Adrenal gland (tissue), 12 donors: ENCODE results near the gene FAM50B. TPM values are rescaled to one million over a fixed set of nuclear protein-coding genes. Genes with fewer than 3 reads are reported as not detected.

ENCODE experiments used
- DNase-seq, 7 donors: peaks; one replicate each; pipeline ENCODE4 v3.0.0-alpha.2; 2019 to 2020
- H3K27ac ChIP-seq, 5 donors: fragments of 200-600 bp; sonication (generic) in 4 of 5; 1 replicate in 3 of 5; 2 replicates in 2 of 5; pipeline versions ENCODE4 v1.5.1 to v1.8.0; 2016 to 2020; ENCODE audit warnings: mild to moderate bottlenecking in 1 of 5
- H3K27me3 ChIP-seq: fragments of 200-600 bp; 2 replicates; pipeline ENCODE4 v1.8.0; 2021
- H3K36me3 ChIP-seq, 2 donors: fragments of 200-600 bp; replicated peaks in 1 of 2; 1 replicate in 1 of 2; 2 replicates in 1 of 2; pipeline versions ENCODE4 v1.5.1 to v1.8.0; 2018 to 2022
- H3K4me1 ChIP-seq, 2 donors: fragments of 200-600 bp; replicated peaks in 1 of 2; 1 replicate in 1 of 2; 2 replicates in 1 of 2; pipeline versions ENCODE4 v1.5.1 to v1.8.0; 2018 to 2021
- H3K4me3 ChIP-seq, 4 donors: fragments of 200-600 bp; sonication (generic) in 3 of 4; one replicate each; pipeline ENCODE4 v1.5.1; 2016 to 2018
- H3K9me3 ChIP-seq, 3 donors: fragments of 200-600 bp; sonication (generic) in 1 of 3; replicated peaks in 1 of 3; 1 replicate in 2 of 3; 2 replicates in 1 of 3; pipeline versions ENCODE4 v1.5.1 to v1.8.0; 2016 to 2021
- POLR2A ChIP-seq, 2 donors: fragments of 450-650 bp; IDR thresholded peaks; one replicate each; pipeline ENCODE4 v1.6.1; 2017; ENCODE audit warnings: antibody characterized with exemption in 2 of 2, mild to moderate bottlenecking in 2 of 2, moderate library complexity in 1 of 2
- WGBS, 4 donors: extraction: QIAGEN DNeasy Blood & Tissue Kit in 2 of 4; methylation state at CpG; one replicate each; pipeline versions ENCODE4 v1.1.5 to v1.1.7; 2013 to 2017; 5-methylcytosine and 5-hydroxymethylcytosine counted together
- intact Hi-C, 2 donors: fragments of 100-400 bp; cut with DNase I; formaldehyde crosslinking; loops; one replicate each; pipeline versions ENCODE4 v1.14.1 to v1.15.0; 2022 to 2023
- polyA plus RNA-seq, 3 donors: library from polyadenylated mRNA; stranded (reverse); fragments of 200-250 nt in 2 of 3; fragments of 350-450 nt in 1 of 3; fragmentation: Illumina TruSeq in 1 of 3; extraction: RNeasy Lipid Tissue Mini Kit (QIAGEN cat#74804) in 1 of 3; gene quantifications; one replicate each; pipeline ENCODE4 v1.2.3, GENCODE V29; 2013 to 2014
- total RNA-seq, 9 donors: library from RNA; depleted of rRNA in 4 of 9; stranded (reverse); fragments of >200 nt in 4 of 9; fragments of 120-200 nt in 1 of 9; fragmentation: NEBNext Ultra II Directional in 1 of 9; extraction: Animal tissue kit (Norgen Biotek cat#: 25700) in 1 of 9; gene quantifications; one replicate each; pipeline versions ENCODE4 v1.1.0 to v1.2.4, GENCODE V29; 2013 to 2023
- TF ChIP-seq, protein P1 (sequence below), 6 experiments: fragments of 450-650 bp in 4 of 6; fragments of 200-600 bp in 2 of 6; sonication (generic) in 1 of 6; IDR thresholded peaks; 1 replicate in 5 of 6; 2 replicates in 1 of 6; pipeline versions ENCODE4 v1.5.1 to v1.8.0; 2016 to 2021; ENCODE audit warnings: antibody characterized with exemption in 6 of 6, mild to moderate bottlenecking in 2 of 6, moderate library complexity in 1 of 6
- donor health status: healthy with polysubstance abuse.
- donor health status: Bipolar disorder and iron deficiency.
- donor health status: DM: yes; HTN: yes; CAD: no.
- donor health status: DM: no; HTN: no; CAD: no.
- donor health status: DM: no; HTN: no; CAD: no.
- donor health status: DM: yes; HTN: yes; CAD: no.

The FAM50B gene
- total and polyA plus RNA-seq, 12 donors = 5.9 to 119 (median 14.2) TPM

DNA sequence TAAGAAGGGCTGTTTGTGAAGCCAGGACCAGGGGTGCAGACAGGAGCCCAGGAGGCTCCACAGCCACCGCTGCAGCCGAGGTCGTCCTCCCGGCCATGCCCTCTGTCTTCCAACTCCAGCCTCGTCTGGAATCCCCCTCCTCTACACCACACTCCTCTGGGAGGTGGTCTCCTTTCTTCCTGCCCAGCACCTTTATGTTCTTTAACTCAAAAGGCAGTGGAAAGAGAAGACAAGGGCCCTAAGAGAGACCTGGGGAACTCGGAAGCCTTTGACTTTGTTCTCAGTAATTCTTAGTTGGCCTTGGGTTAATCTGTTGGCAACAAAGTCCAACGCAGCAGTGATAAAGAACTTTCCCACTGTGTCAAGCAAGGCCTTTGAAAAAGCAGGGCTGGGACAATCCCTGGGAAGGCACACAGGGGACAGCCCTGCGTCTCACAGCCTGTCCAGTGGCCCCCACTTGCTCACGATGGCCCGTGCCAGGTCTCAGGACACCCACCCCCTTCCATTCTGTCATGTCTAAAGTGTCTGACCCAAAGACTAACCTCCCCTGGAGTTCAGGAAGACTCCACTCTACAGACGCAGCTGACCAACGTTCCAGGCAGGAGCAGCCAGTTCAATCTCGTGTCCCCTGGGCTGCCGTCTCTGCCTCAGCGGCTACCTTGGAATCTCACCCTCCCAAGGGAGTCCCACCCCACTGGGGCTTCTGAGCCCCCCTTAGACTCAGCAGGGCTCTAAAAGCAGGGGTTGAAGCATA, 42.8 kb upstream of the FAM50B start:
- no peaks in the 10 kb centered on the region for H3K9me3 ChIP-seq
- no peaks in the 10 kb centered on the region for H3K27me3 ChIP-seq
- WGBS, 4 donors = 46 to 62% (median 55%) methylated on average over 12 to 15 of the region's 15 CpGs
- intact Hi-C loops = no loop called here
- H3K4me1 ChIP-seq = peaks cover 15 to 18% of the 10 kb centered on the region in 2 donors
- peak in 6 of 7 donors; percentile 54 to 66 (median 60) for DNase-seq
- peak overlapping the region in 3 of 5 donors; percentile 10 to 75 (median 40) for H3K27ac ChIP-seq
- no peaks in the 10 kb centered on the region for H3K36me3 ChIP-seq
- TF ChIP-seq POLR2A (IDR thresholded peaks at IDR 0.05) = no peak
- no peak overlapping the region for H3K4me3 ChIP-seq

- intact Hi-C loops = no loop called here
- H3K4me3 ChIP-seq = no peak overlapping the region
- no peak for TF ChIP-seq POLR2A (IDR thresholded peaks at IDR 0.05)
- TF ChIP-seq, protein P1, sequence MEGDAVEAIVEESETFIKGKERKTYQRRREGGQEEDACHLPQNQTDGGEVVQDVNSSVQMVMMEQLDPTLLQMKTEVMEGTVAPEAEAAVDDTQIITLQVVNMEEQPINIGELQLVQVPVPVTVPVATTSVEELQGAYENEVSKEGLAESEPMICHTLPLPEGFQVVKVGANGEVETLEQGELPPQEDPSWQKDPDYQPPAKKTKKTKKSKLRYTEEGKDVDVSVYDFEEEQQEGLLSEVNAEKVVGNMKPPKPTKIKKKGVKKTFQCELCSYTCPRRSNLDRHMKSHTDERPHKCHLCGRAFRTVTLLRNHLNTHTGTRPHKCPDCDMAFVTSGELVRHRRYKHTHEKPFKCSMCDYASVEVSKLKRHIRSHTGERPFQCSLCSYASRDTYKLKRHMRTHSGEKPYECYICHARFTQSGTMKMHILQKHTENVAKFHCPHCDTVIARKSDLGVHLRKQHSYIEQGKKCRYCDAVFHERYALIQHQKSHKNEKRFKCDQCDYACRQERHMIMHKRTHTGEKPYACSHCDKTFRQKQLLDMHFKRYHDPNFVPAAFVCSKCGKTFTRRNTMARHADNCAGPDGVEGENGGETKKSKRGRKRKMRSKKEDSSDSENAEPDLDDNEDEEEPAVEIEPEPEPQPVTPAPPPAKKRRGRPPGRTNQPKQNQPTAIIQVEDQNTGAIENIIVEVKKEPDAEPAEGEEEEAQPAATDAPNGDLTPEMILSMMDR (IDR thresholded peaks at IDR 0.05) = no peak
Observed at GRCh38 chr6:3808199-3808598, 41.0 kb upstream of the FAM50B start.

DNA sequence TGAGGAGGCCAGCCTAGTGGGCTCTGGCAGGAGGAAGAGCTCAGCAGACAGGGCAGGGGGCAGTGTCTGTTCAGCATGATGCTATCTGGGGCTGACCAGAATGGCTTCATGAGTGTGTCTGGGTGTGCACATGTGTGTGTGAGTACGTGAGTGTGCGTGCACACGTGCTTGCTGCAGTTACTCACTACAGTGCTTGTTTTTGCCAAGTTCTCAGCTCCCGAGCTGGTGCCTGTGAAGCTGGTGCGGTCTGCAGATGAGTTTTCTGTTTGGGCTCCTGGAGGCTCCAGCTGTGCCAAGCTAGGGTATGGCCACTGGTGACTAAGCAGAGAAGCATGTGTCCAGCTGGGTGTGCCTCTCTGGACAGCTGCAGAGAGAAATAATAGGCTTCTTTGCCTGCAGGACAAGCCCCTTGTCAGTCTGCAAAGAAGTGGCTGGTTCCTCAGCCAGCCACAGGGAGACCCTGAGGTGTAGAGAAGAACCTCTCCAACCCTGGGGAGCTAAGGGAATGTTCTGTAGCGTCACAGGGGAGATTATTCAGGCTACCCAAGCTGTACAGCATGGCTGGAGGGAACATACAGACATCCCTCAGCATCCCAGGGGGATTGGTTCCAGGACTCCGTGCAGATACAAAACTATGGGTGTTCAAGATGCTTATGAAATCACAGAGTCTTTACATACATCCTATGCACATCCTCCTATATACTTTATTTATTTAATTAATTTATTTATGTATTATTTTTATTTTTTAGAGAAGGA, 40.2 kb upstream of the FAM50B start:
- 27 to 73% (median 56%) methylated on average over 7 of the region's 7 CpGs for WGBS, 4 donors
- TF ChIP-seq, protein P1 (IDR thresholded peaks at IDR 0.05) = no peak
- TF ChIP-seq POLR2A (IDR thresholded peaks at IDR 0.05) = peak in 1 of 2 donors; percentile 33
- Histone ChIP-seq H3K27ac (peak overlapping the region in 1 of 5 donors; percentile 57), H3K4me3 (no peak overlapping the region), H3K27me3 (peaks cover 3% of the 10 kb centered on the region), H3K4me1 (peaks cover 15% of the 10 kb centered on the region in 2 donors), H3K9me3 (no peaks in the 10 kb centered on the region), H3K36me3 (no peaks in the 10 kb centered on the region)
- intact Hi-C loops = no loop called here
- DNase-seq = peak; percentile 36 to 89 (median 80)

More at GRCh38 chr6:3808199-3808598, 41.0 kb upstream of the FAM50B start:
- no peak for DNase-seq
- H3K36me3 ChIP-seq = no peaks in the 10 kb centered on the region
- H3K9me3 ChIP-seq = no peaks in the 10 kb centered on the region
- H3K27me3 ChIP-seq = peaks cover 3% of the 10 kb centered on the region
- H3K27ac ChIP-seq = peak overlapping the region in 1 of 5 donors; percentile 57
- 82 to 93% (median 89%) methylated on average over 3 of the region's 3 CpGs for WGBS, 4 donors
- peaks cover 15 to 18% of the 10 kb centered on the region in 2 donors for H3K4me1 ChIP-seq

DNA sequence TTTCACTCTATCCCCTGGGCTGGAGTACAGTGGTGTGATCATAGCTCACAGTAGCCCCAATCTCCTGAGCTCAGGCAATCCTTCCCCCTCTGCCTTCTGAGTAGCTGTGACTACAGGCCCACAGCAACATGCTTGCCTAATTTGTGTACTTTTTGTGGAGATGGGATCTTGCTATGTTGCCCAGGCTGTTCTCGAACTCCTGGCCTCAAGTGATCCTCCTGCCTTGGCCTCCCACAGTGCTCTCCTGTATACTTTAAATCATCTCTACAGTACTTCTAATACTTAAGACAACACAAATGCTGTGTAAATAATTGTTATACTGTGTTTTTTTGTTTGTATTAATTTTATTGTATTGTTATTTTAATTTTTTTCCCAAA, 39.7 kb upstream of the FAM50B start:
- Histone ChIP-seq H3K27me3 (peaks cover 3% of the 10 kb centered on the region), H3K9me3 (no peaks in the 10 kb centered on the region), H3K27ac (no peak overlapping the region), H3K4me1 (peaks cover 12 to 15% of the 10 kb centered on the region in 2 donors), H3K36me3 (no peaks in the 10 kb centered on the region), H3K4me3 (no peak overlapping the region)
- intact Hi-C loops = no loop called here
- 82 to 93% (median 89%) methylated on average over 1 of the region's 1 CpG for WGBS, 4 donors
- TF ChIP-seq, protein P1 (IDR thresholded peaks at IDR 0.05) = no peak
- TF ChIP-seq POLR2A (IDR thresholded peaks at IDR 0.05) = no peak
- DNase-seq = no peak
